HG03521 (cell line): ENCODE data around the gene PHYHD1.
"Not testable (repeated sequence)": the region's sequence is repeated elsewhere in the genome, so short reads cannot be mapped to it uniquely, and the experiment has no call there.

Source experiments
- ATAC-seq: cut with Tn5 transposase; IDR thresholded peaks from one replicate; pipeline ENCODE4 v1.9.1; 2021; ENCODE audit warnings: mild to moderate bottlenecking, moderate library complexity; ENCODE audit not compliant: unreplicated experiment

The PHYHD1 gene

DNA sequence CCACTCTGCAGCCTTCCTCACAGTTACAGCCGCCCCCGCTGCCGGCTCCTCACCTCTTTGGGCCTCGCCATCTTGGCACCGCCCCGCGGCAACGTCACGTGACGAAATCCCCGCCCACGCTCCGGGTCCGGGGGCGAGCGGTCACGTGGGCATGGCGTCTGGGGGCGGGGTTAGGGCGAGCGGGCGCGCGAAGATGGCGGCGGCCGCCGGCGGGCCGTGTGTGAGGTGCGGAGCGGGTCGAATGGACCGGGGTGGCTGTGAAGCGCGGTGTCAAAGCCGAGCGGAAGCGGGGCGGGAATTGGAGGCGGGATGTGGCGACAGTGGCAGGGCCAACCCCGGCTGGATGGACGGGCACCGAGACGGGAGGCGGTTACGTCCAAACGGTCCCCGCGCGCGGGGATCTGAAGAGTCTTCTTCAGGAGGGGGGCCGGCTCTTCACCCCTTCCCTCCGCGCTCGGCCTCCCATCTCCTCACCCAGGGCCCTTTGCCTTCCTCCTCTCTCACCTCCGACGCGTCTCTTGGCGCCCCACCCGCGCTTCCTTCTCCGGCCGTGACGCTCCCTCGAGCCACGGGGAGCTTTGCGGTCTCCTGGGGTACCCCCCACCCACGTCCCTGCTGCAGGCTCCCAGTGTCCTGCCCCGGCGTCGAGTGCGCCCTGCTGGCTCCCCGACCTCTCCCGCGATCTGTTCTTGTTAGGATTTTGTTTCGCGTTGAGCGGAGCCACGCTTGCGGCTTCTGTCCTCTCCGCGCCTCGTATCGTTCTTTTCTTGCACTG is 26.9 kb downstream of the PHYHD1 start, which contains the start of the genes DOLK and NUP188:
DOLK (minus strand) TSS at position 77 of the 775 bp plus-strand sequence. CDS start 300 bp downstream, outside the sequence.
NUP188 (plus strand) TSS at position 173 of the 775 bp plus-strand sequence; CDS start at position 194, 21 bp downstream.
- ATAC-seq, result peak; percentile 83

DNA sequence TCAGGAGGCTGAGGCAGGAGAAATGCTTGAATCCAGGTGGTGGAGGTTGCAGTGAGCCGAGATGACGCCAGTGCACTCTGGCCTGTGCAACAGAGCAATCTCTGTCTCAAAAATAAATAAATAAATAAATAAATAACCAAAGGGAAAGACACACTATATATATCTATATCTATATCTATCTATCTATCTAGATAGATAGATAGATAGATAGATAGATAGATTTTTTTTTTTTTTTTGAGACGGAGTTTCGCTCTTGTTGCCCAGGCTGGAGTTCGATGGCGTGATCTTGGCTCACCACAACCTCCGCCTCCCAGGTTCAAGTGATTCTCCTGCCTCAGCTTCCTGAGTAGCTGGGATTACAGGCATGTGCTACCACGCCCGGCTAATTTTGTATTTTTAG is 40.6 kb downstream of the PHYHD1 start:
- not testable (repeated sequence) for ATAC-seq

DNA sequence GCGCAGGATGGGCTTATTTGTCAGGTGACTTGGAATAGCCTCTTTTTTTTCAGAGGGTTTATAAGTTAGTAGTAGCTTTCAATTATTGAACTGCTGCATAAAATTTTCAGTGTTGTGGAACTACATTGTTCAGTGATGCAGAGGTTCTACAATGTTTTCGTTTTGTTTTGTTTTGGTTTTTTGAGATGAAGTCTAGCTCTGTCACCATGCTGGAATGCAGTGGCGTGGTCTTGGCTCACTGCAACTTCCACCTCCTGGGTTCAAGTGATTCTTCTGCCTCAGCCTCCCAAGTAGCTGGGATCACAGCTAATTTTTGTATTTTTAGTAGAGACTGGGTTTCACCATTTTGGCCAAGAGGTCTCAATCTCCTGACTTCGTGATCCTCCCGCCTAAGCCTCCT is 48.7 kb downstream of the PHYHD1 start:
- no peak for ATAC-seq

DNA sequence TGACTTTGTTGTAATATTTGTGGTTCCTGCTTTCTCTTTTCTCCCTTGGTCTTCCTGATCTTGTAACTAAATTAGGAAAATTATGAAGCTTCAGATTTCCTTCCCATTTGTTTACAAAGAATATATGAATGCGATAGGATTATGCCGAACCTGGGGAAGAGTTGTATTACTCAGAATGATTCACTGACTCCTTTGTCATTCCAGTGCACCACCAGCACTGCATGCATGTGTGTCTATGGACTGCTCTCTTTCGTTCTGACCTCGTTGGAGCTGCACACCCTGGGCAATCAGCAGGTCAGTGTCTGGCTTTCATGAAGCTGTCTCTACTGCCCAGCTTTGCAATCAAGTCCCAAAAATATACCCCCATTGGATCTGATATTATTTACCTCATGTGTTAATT is 52.2 kb downstream of the PHYHD1 start:
- ATAC-seq, result no peak

DNA sequence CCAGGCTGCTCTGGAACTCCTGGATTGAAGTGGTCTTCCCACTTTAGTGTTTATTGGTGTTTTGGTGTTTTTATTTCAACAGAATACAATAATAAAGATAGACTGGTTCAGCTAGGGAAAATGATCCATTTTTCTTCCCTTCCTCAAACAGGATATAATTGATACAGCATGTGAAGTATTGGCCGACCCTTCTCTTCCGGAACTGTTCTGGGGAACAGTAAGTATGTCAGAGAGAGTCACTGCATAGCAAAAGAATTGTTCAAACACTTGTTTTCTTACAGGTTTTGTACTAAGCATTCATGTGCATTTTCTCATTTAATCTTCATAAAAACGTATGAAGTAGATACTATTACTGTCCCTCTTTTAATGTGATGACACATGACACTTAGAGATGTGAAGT is 58.3 kb downstream of the PHYHD1 start:
- no peak for ATAC-seq

DNA sequence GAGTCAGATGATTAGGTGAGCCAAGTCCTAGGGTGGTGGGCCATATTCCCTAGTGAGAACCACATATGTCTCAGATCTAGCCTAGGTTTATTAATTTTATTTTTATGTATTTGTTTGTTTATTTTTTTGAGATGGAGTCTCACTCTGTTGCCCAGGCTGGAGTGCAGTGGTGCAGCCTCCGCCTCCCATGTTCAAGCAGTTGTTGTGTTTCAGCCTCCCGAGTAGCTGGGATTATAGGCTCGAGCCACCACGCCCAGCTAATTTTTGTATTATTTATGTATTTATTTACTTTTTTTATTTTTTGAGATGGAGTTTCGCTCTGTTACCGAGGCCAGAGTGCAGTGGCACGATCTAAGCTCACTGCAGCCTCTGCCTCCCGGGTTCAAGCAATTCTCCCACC is 62.8 kb downstream of the PHYHD1 start:
- ATAC-seq, result no peak

DNA sequence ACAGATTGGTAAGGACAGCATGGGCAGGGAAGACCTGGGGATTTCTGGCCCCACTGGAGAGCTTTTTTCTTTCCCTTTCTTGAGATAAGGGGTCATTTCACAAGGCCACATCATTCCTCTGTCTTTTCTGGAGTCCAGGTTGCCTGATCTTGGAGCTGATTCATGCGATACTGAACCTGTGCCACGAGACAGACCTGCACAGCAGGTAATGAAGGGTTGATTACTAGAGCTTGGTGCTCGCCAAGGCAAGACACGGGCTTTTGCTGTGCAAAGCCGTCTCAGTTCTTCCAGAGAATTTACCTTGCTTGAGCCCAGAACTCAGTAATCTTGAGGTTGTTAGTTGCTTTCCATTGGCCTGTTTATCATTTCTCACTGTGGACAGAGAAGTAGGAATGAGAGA is 65.9 kb downstream of the PHYHD1 start:
- no peak for ATAC-seq

DNA sequence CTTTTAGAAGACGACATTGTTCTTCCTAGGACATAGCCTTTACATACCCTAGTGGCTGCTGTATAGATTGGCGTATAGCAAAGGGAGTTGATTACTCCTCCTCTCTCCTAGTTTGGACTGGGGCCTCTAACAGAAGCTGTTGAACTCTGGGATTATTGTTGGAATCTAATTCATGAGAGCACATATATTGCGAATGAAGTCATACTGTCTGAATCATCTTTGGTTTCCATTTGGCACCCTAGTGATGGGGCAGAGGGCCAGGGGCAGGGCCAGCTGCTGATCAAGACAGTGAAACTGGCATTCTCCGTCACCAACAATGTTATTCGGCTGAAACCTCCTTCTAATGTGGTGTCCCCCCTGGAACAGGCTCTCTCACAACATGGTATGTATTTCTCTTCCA is 67.0 kb downstream of the PHYHD1 start:
- ATAC-seq, result no peak
